Trophoblast cell (in vitro differentiated cells and primary cell): ENCODE results near the gene GRID1.

Source experiments
- DNase-seq, 2 donors: peaks; one replicate each; pipeline ENCODE4 v3.0.0-alpha.2; 2016
- H2AFZ ChIP-seq: 2 replicates; pipeline ENCODE4 v1.6.1; 2013; ENCODE audit warnings: low read length, moderate library complexity, mild to moderate bottlenecking; ENCODE audit not compliant: insufficient read depth, poor library complexity
- H2AK5ac ChIP-seq: 2 replicates; pipeline ENCODE4 v1.6.1; 2013; ENCODE audit warnings: mild to moderate bottlenecking, low read length
- H2BK120ac ChIP-seq: 2 replicates; pipeline ENCODE4 v1.6.1; 2013; ENCODE audit warnings: low read length, mild to moderate bottlenecking, moderate library complexity; ENCODE audit not compliant: insufficient read depth, poor library complexity
- H2BK12ac ChIP-seq: 2 replicates; pipeline ENCODE4 v1.6.1; 2013; ENCODE audit warnings: mild to moderate bottlenecking, low read length, moderate library complexity
- H2BK5ac ChIP-seq: 2 replicates; pipeline ENCODE4 v1.6.1; 2013; ENCODE audit warnings: low read length, low read depth, moderate library complexity, mild to moderate bottlenecking; ENCODE audit not compliant: poor library complexity
- H3K14ac ChIP-seq: 2 replicates; pipeline ENCODE4 v1.6.1; 2013; ENCODE audit warnings: mild to moderate bottlenecking, low read length
- H3K18ac ChIP-seq: 2 replicates; pipeline ENCODE4 v1.6.1; 2013; ENCODE audit warnings: mild to moderate bottlenecking, low read length
- H3K23ac ChIP-seq: 2 replicates; pipeline ENCODE4 v1.6.1; 2013; ENCODE audit warnings: low read length
- H3K27ac ChIP-seq: 2 replicates; pipeline ENCODE4 v1.5.1; 2013; ENCODE audit warnings: low read depth, mild to moderate bottlenecking, inconsistent platforms, low read length, moderate library complexity
- H3K27me3 ChIP-seq: 2 replicates; pipeline ENCODE4 v1.6.1; 2013; ENCODE audit warnings: inconsistent platforms, mild to moderate bottlenecking, low read length, moderate library complexity; ENCODE audit not compliant: insufficient read depth
- H3K36me3 ChIP-seq, 2 experiments: 1 replicate in 1 of 2; 2 replicates in 1 of 2; pipeline ENCODE4 v1.6.1; 2013; ENCODE audit warnings: low read length in 2 of 2, mild to moderate bottlenecking in 2 of 2, moderate library complexity in 1 of 2; ENCODE audit not compliant: insufficient read depth in 2 of 2, control insufficient read depth in 1 of 2
- H3K4ac ChIP-seq: 2 replicates; pipeline ENCODE4 v1.6.1; 2013; ENCODE audit warnings: low read depth, mild to moderate bottlenecking, low read length, moderate library complexity
- H3K4me1 ChIP-seq, 2 experiments: 1 replicate in 1 of 2; 2 replicates in 1 of 2; pipeline ENCODE4 v1.6.1; 2013; ENCODE audit warnings: low read length in 2 of 2, mild to moderate bottlenecking in 2 of 2, moderate library complexity in 1 of 2; ENCODE audit not compliant: insufficient read depth in 2 of 2, control insufficient read depth in 1 of 2
- H3K4me2 ChIP-seq: 2 replicates; pipeline ENCODE4 v1.6.1; 2013; ENCODE audit warnings: inconsistent platforms, mild to moderate bottlenecking, low read length, moderate library complexity
- H3K4me3 ChIP-seq: 2 replicates; pipeline ENCODE4 v1.5.1; 2013; ENCODE audit warnings: mild to moderate bottlenecking, low read depth, low read length, inconsistent platforms
- H3K79me1 ChIP-seq: one replicate; pipeline ENCODE4 v1.6.1; 2013; ENCODE audit warnings: low read length
- H3K79me2 ChIP-seq: 2 replicates; pipeline ENCODE4 v1.6.1; 2013; ENCODE audit warnings: low read length, mild to moderate bottlenecking; ENCODE audit not compliant: control insufficient read depth, insufficient read depth, poor library complexity
- H3K9ac ChIP-seq: 2 replicates; pipeline ENCODE4 v1.6.1; 2013; ENCODE audit warnings: mild to moderate bottlenecking, low read length
- H3K9me3 ChIP-seq: 2 replicates; pipeline ENCODE4 v1.6.1; 2013; ENCODE audit warnings: low read depth, mild to moderate bottlenecking, control low read depth, inconsistent platforms, low read length; ENCODE audit not compliant: insufficient read depth
- H4K12ac ChIP-seq: 2 replicates; pipeline ENCODE4 v1.6.1; 2013; ENCODE audit warnings: low read depth, mild to moderate bottlenecking, low read length, moderate library complexity
- H4K8ac ChIP-seq: 2 replicates; pipeline ENCODE4 v1.6.1; 2013; ENCODE audit warnings: low read depth, mild to moderate bottlenecking, low read length, moderate library complexity
- H4K91ac ChIP-seq: one replicate; pipeline ENCODE4 v1.6.1; 2013; ENCODE audit warnings: low read depth, mild to moderate bottlenecking, low read length, moderate library complexity
- WGBS: extraction: QIAGEN DNeasy Blood & Tissue Kit; methylation state at CpG from one replicate; pipeline ENCODE4 v1.1.7; 2013; ENCODE audit warnings: missing lambda C conversion rate; ENCODE audit not compliant: insufficient read length, insufficient coverage; ENCODE audit errors: extremely low coverage; 5-methylcytosine and 5-hydroxymethylcytosine counted together

GRID1 gene

GRCh38 chr10:86063341-86063740 is 303.3 kb downstream of the GRID1 start:
- H3K14ac ChIP-seq: no peak overlapping the region
- H4K8ac ChIP-seq: no peak overlapping the region
- H2BK120ac ChIP-seq: no peak overlapping the region
- H2AFZ ChIP-seq: no peak overlapping the region
- H3K4me3 ChIP-seq: no peak overlapping the region
- no peak overlapping the region for H3K4ac ChIP-seq
- WGBS: no CpG with 5 or more reads among the region's 1 CpG
- no peaks in the 10 kb centered on the region for H3K4me1 ChIP-seq
- H3K27ac ChIP-seq: no peak overlapping the region
- H3K9me3 ChIP-seq: no peaks in the 10 kb centered on the region
- no peaks in the 10 kb centered on the region for H3K79me1 ChIP-seq
- no peaks in the 10 kb centered on the region for H3K79me2 ChIP-seq
- no peak overlapping the region for H4K91ac ChIP-seq
- no peak overlapping the region for H3K23ac ChIP-seq
- no peaks in the 10 kb centered on the region for H3K27me3 ChIP-seq
- no peak overlapping the region for H2BK5ac ChIP-seq
- H4K12ac ChIP-seq: no peak overlapping the region
- no peak overlapping the region for H2BK12ac ChIP-seq
- H3K9ac ChIP-seq: no peak overlapping the region
- H3K36me3 ChIP-seq: no peaks in the 10 kb centered on the region
- H2AK5ac ChIP-seq: no peak overlapping the region
- H3K4me2 ChIP-seq: no peak overlapping the region
- H3K18ac ChIP-seq: no peak overlapping the region
- no peak for DNase-seq

- H4K12ac ChIP-seq: no peak overlapping the region
- no peak overlapping the region for H3K14ac ChIP-seq
- H3K4ac ChIP-seq: no peak overlapping the region
- no peak overlapping the region for H3K27ac ChIP-seq
- H3K4me1 ChIP-seq: no peaks in the 10 kb centered on the region
- no peak overlapping the region for H3K18ac ChIP-seq
- peak overlapping the region; percentile 44 for H3K4me3 ChIP-seq
- H3K4me2 ChIP-seq: no peak overlapping the region
- no peaks in the 10 kb centered on the region for H3K79me2 ChIP-seq
- no CpG with 5 or more reads among the region's 6 CpGs for WGBS
- no peaks in the 10 kb centered on the region for H3K27me3 ChIP-seq
- H4K8ac ChIP-seq: no peak overlapping the region
- no peaks in the 10 kb centered on the region for H3K36me3 ChIP-seq
- H2BK12ac ChIP-seq: no peak overlapping the region
- H3K23ac ChIP-seq: no peak overlapping the region
- H4K91ac ChIP-seq: no peak overlapping the region
- H2BK5ac ChIP-seq: no peak overlapping the region
- no peaks in the 10 kb centered on the region for H3K79me1 ChIP-seq
- no peaks in the 10 kb centered on the region for H3K9me3 ChIP-seq
- H2AFZ ChIP-seq: no peak overlapping the region
- no peak overlapping the region for H2AK5ac ChIP-seq
- H2BK120ac ChIP-seq: no peak overlapping the region
- no peak for DNase-seq
- no peak overlapping the region for H3K9ac ChIP-seq
Measured at GRCh38 chr10:86062647-86063145, 303.9 kb downstream of the GRID1 start.

- Histone ChIP-seq H3K18ac (no peak overlapping the region), H3K4me2 (no peak overlapping the region), H3K23ac (no peak overlapping the region), H2BK120ac (no peak overlapping the region), H2AK5ac (no peak overlapping the region), H4K8ac (no peak overlapping the region), H3K4ac (no peak overlapping the region), H3K79me2 (no peaks in the 10 kb centered on the region), H3K14ac (no peak overlapping the region), H2BK5ac (no peak overlapping the region), H3K9ac (no peak overlapping the region), H3K36me3 (no peaks in the 10 kb centered on the region), H4K91ac (no peak overlapping the region), H3K79me1 (no peaks in the 10 kb centered on the region), H4K12ac (no peak overlapping the region), H3K4me3 (no peak overlapping the region), H2BK12ac (no peak overlapping the region), H3K4me1 (no peaks in the 10 kb centered on the region), H2AFZ (no peak overlapping the region), H3K27me3 (no peaks in the 10 kb centered on the region), H3K9me3 (peaks cover 3% of the 10 kb centered on the region), H3K27ac (no peak overlapping the region)
- DNase-seq: no peak
- WGBS: no CpG with 5 or more reads among the region's 8 CpGs
Measured at GRCh38 chr10:86062198-86062550, 304.4 kb downstream of the GRID1 start.

- no peak overlapping the region for H2AFZ ChIP-seq
- H4K12ac ChIP-seq: no peak overlapping the region
- no peaks in the 10 kb centered on the region for H3K36me3 ChIP-seq
- no peak overlapping the region for H3K14ac ChIP-seq
- no peak overlapping the region for H4K8ac ChIP-seq
- H3K4me2 ChIP-seq: no peak overlapping the region
- no peak overlapping the region for H3K4ac ChIP-seq
- H3K79me1 ChIP-seq: no peaks in the 10 kb centered on the region
- H4K91ac ChIP-seq: no peak overlapping the region
- H2BK12ac ChIP-seq: no peak overlapping the region
- H3K9me3 ChIP-seq: peaks cover 3% of the 10 kb centered on the region
- H2AK5ac ChIP-seq: no peak overlapping the region
- no peaks in the 10 kb centered on the region for H3K4me1 ChIP-seq
- no peaks in the 10 kb centered on the region for H3K79me2 ChIP-seq
- no peak overlapping the region for H2BK5ac ChIP-seq
- H3K4me3 ChIP-seq: no peak overlapping the region
- H3K9ac ChIP-seq: no peak overlapping the region
- no peak overlapping the region for H3K23ac ChIP-seq
- DNase-seq: peak; percentile 22 to 53
- H2BK120ac ChIP-seq: no peak overlapping the region
- no peak overlapping the region for H3K18ac ChIP-seq
- no peaks in the 10 kb centered on the region for H3K27me3 ChIP-seq
- WGBS: no CpG with 5 or more reads among the region's 7 CpGs
- H3K27ac ChIP-seq: no peak overlapping the region
Measured at GRCh38 chr10:86061278-86062197, 305.1 kb downstream of the GRID1 start.
